CD14-positive monocyte (primary cell): Measurements from ENCODE around the gene OR6K3. TPM values are rescaled to one million over a fixed set of nuclear protein-coding genes. Genes with fewer than 3 reads are reported as not detected.

Source experiments
- DNase-seq, 3 donors: peaks; one replicate each; pipeline ENCODE4 v3.0.0-alpha.2; 2011 to 2022
- H2AFZ ChIP-seq: 2 replicates; pipeline ENCODE4 v1.6.0; 2012; ENCODE audit warnings: mild to moderate bottlenecking, low read depth, low read length, inconsistent platforms; ENCODE audit not compliant: insufficient read depth, poor library complexity, severe bottlenecking
- H3K27ac ChIP-seq, 2 donors: 1 replicate in 1 of 2; 2 replicates in 1 of 2; pipeline ENCODE4 v1.5.1; 2012 to 2013; ENCODE audit warnings: low read length in 2 of 2, control low read depth in 1 of 2, inconsistent platforms in 1 of 2, low read depth in 1 of 2, mild to moderate bottlenecking in 1 of 2
- H3K27me3 ChIP-seq, 2 donors: one replicate each; pipeline versions ENCODE4 v1.6.0 to v1.6.1; 2011 to 2013; ENCODE audit warnings: low read length in 2 of 2; ENCODE audit not compliant: control insufficient read depth in 2 of 2, insufficient read depth in 2 of 2
- H3K36me3 ChIP-seq, 2 donors: replicated peaks in 1 of 2; 1 replicate in 1 of 2; 2 replicates in 1 of 2; pipeline versions ENCODE4 v1.5.1 to v1.6.1; 2012 to 2013; ENCODE audit warnings: low read length in 2 of 2, control low read depth in 1 of 2, inconsistent platforms in 1 of 2, mild to moderate bottlenecking in 1 of 2; ENCODE audit not compliant: insufficient read depth in 2 of 2, control insufficient read depth in 1 of 2
- H3K4me1 ChIP-seq, 2 donors: 1 replicate in 1 of 2; 2 replicates in 1 of 2; pipeline versions ENCODE4 v1.5.1 to v1.6.1; 2012 to 2013; ENCODE audit warnings: low read length in 2 of 2, control low read depth in 1 of 2, inconsistent platforms in 1 of 2, mild to moderate bottlenecking in 1 of 2, moderate library complexity in 1 of 2; ENCODE audit not compliant: insufficient read depth in 2 of 2, control insufficient read depth in 1 of 2
- H3K4me2 ChIP-seq: replicated peaks from 2 replicates; pipeline ENCODE3; 2012; ENCODE audit warnings: low read length, moderate library complexity, mild to moderate bottlenecking; ENCODE audit not compliant: poor library complexity, severe bottlenecking; ENCODE audit errors: extremely low read depth
- H3K4me3 ChIP-seq, 3 experiments: fragments of 200-600 bp in 1 of 3; sonication (generic) in 1 of 3; replicated peaks in 1 of 3; 1 replicate in 2 of 3; 2 replicates in 1 of 3; pipeline ENCODE4 v1.5.1; 2011 to 2013; ENCODE audit warnings: low read length in 3 of 3, mild to moderate bottlenecking in 3 of 3, control low read depth in 2 of 3, low read depth in 2 of 3, inconsistent platforms in 1 of 3, moderate library complexity in 1 of 3
- H3K79me2 ChIP-seq: 2 replicates; pipeline ENCODE4 v1.6.0; 2012; ENCODE audit warnings: mild to moderate bottlenecking, control low read depth, inconsistent platforms, low read length, moderate library complexity; ENCODE audit not compliant: insufficient read depth
- H3K9ac ChIP-seq: 2 replicates; pipeline ENCODE4 v1.6.0; 2017; ENCODE audit warnings: low read length, mild to moderate bottlenecking; ENCODE audit not compliant: insufficient read depth, poor library complexity, severe bottlenecking
- H3K9me3 ChIP-seq, 2 donors: replicated peaks in 1 of 2; 1 replicate in 1 of 2; 2 replicates in 1 of 2; pipeline versions ENCODE4 v1.5.1 to v1.6.1; 2012 to 2013; ENCODE audit warnings: low read length in 2 of 2, control low read depth in 1 of 2; ENCODE audit not compliant: control insufficient read depth in 1 of 2, insufficient read depth in 1 of 2
- H4K20me1 ChIP-seq: 2 replicates; pipeline ENCODE4 v1.6.0; 2012; ENCODE audit warnings: mild to moderate bottlenecking, low read length, control low read depth, moderate library complexity; ENCODE audit not compliant: insufficient read depth
- H3K27ac Mint-ChIP-seq, 7 donors: one replicate each; pipeline ENCODE4 v1.8.0; 2020; ENCODE audit warnings: mild to moderate bottlenecking in 7 of 7, mixed read lengths in 7 of 7, moderate library complexity in 6 of 7, inconsistent platforms in 2 of 7
- H3K27me3 Mint-ChIP-seq, 3 donors: one replicate each; pipeline ENCODE4 v1.8.0; 2021 to 2022; ENCODE audit warnings: low read depth in 3 of 3, mild to moderate bottlenecking in 3 of 3, mixed read lengths in 3 of 3, moderate library complexity in 3 of 3, inconsistent platforms in 1 of 3
- H3K36me3 Mint-ChIP-seq, 2 donors: one replicate each; pipeline ENCODE4 v1.8.0; 2020; ENCODE audit warnings: mixed read lengths in 2 of 2, inconsistent platforms in 1 of 2, mild to moderate bottlenecking in 1 of 2
- H3K4me1 Mint-ChIP-seq: one replicate; pipeline ENCODE4 v1.8.0; 2020; ENCODE audit warnings: mild to moderate bottlenecking, mixed read lengths
- H3K4me3 Mint-ChIP-seq, 2 donors: one replicate each; pipeline ENCODE4 v1.8.0; 2020; ENCODE audit warnings: mild to moderate bottlenecking in 2 of 2, mixed read lengths in 2 of 2, moderate library complexity in 1 of 2
- H3K9me3 Mint-ChIP-seq, 7 donors: one replicate each; pipeline ENCODE4 v1.8.0; 2020 to 2022; ENCODE audit warnings: mixed read lengths in 7 of 7, mild to moderate bottlenecking in 6 of 7, moderate library complexity in 6 of 7, inconsistent platforms in 2 of 7
- CTCF ChIP-seq: fragments of 200-600 bp; IDR thresholded peaks from one replicate; pipeline ENCODE4 v1.8.0; 2022; ENCODE audit warnings: antibody characterized with exemption, mild to moderate bottlenecking
- WGBS: methylation state at CpG from one replicate; pipeline ENCODE4 v1.1.5; 2013; ENCODE audit warnings: missing lambda C conversion rate; ENCODE audit not compliant: insufficient coverage; 5-methylcytosine and 5-hydroxymethylcytosine counted together
- intact Hi-C, 2 donors: fragments of 100-400 bp; cut with micrococcal nuclease; formaldehyde crosslinking; loops; one replicate each; pipeline versions ENCODE4 v1.15.0 to v1.15.1; 2023
- polyA plus RNA-seq, 3 donors: library from polyadenylated mRNA; depleted of rRNA in 1 of 3; unstranded in 2 of 3; stranded (reverse) in 1 of 3; fragments of 300-500 nt in 2 of 3; fragments of >200 nt in 1 of 3; fragmentation: Illumina TruSeq in 2 of 3; gene quantifications; 1 replicate in 2 of 3; 2 replicates in 1 of 3; pipeline ENCODE4 v1.2.3, GENCODE V29; 2012 to 2021

Gene OR6K3
- polyA plus RNA-seq, 3 donors: not detected

DNA sequence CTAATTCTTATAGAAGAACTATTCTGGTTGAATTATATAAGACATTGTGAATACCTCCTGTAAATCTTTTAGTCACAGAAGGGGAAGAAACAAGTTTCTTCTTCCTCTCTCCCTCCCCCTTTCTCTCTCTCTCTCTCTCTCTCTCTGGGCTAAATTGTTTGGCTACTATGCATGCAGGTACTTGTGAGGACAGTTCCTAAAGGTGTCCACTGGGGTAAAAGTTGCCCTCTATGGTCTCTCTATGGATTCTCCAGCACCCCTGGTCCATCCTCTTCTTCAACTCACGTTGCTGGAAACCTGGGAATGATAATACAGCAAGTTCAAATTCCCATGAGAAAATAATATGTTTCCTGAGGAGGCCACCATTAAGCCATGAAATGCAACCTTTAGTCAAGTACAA lies 5.8 kb downstream of the OR6K3 start:
- H3K27me3 Mint-ChIP-seq: no peaks in the 10 kb centered on the region
- H3K36me3 Mint-ChIP-seq: no peaks in the 10 kb centered on the region
- H3K9me3 Mint-ChIP-seq: peaks cover 0 to 2% (median 0%) of the 10 kb centered on the region in 7 donors
- no peaks in the 10 kb centered on the region for H4K20me1 ChIP-seq
- WGBS: no CpG with 5 or more reads among the region's 1 CpG
- no peak overlapping the region for H3K9ac ChIP-seq
- H3K27ac ChIP-seq: no peak overlapping the region
- no peak overlapping the region for H3K4me2 ChIP-seq
- TF ChIP-seq CTCF: no peak
- no peaks in the 10 kb centered on the region for H3K4me1 ChIP-seq
- H3K36me3 ChIP-seq: no peaks in the 10 kb centered on the region
- DNase-seq: no peak
- no peaks in the 10 kb centered on the region for H3K27me3 ChIP-seq
- intact Hi-C loops: no loop called here
- peak overlapping the region in 1 of 7 donors; percentile 20 for H3K27ac Mint-ChIP-seq
- no peak overlapping the region for H3K4me3 ChIP-seq
- H2AFZ ChIP-seq: no peak overlapping the region
- H3K79me2 ChIP-seq: no peaks in the 10 kb centered on the region
- H3K4me1 Mint-ChIP-seq: no peaks in the 10 kb centered on the region
- no peak overlapping the region for H3K4me3 Mint-ChIP-seq
- no peaks in the 10 kb centered on the region for H3K9me3 ChIP-seq

GRCh38 chr1:158711098-158711497 lies 9.4 kb downstream of the OR6K3 start:
- H3K36me3 ChIP-seq: no peaks in the 10 kb centered on the region
- no peak overlapping the region for H3K27ac ChIP-seq
- Mint-ChIP-seq H3K27me3 (no peaks in the 10 kb centered on the region), H3K27ac (no peak overlapping the region), H3K4me3 (no peak overlapping the region), H3K9me3 (peaks cover 0 to 2% (median 0%) of the 10 kb centered on the region in 7 donors), H3K4me1 (no peaks in the 10 kb centered on the region), H3K36me3 (no peaks in the 10 kb centered on the region)
- 83% methylated on average over 1 of the region's 4 CpGs for WGBS
- DNase-seq: no peak
- H3K79me2 ChIP-seq: no peaks in the 10 kb centered on the region
- no peak overlapping the region for H3K4me2 ChIP-seq
- intact Hi-C loops: no loop called here
- H3K9ac ChIP-seq: no peak overlapping the region
- H3K9me3 ChIP-seq: no peaks in the 10 kb centered on the region
- no peak for TF ChIP-seq CTCF
- no peak overlapping the region for H2AFZ ChIP-seq
- no peak overlapping the region for H3K4me3 ChIP-seq
- no peaks in the 10 kb centered on the region for H3K27me3 ChIP-seq
- no peaks in the 10 kb centered on the region for H3K4me1 ChIP-seq
- H4K20me1 ChIP-seq: no peaks in the 10 kb centered on the region
